HepG2 (cell line): ENCODE measurements around the gene NENF. TPM values are rescaled to one million over a fixed set of nuclear protein-coding genes. Genes with fewer than 3 reads are reported as not detected.
A peak's percentile ranks its signal among the peaks of the same experiment; 100 is the strongest.

ENCODE experiments used
- CCDC6 ChIP-seq: sonication (generic); formaldehyde crosslinking; IDR thresholded peaks from 2 replicates; pipeline ENCODE4 v1.8.1; 2022; ENCODE audit warnings: mild to moderate bottlenecking, missing genetic modification reagents, moderate library complexity
- EEA1 ChIP-seq: sonication (generic); formaldehyde crosslinking; IDR thresholded peaks from 2 replicates; pipeline ENCODE4 v1.5.1; 2020; ENCODE audit warnings: mild to moderate bottlenecking, missing genetic modification reagents, borderline replicate concordance
- HNRNPH1 ChIP-seq: fragments of 200-400 bp; formaldehyde crosslinking; optimal IDR thresholded peaks from 2 replicates; pipeline ENCODE3; 2017; ENCODE audit warnings: mild to moderate bottlenecking, low read depth, low read length
- IRX3 ChIP-seq: sonication (generic); formaldehyde crosslinking; IDR thresholded peaks from 2 replicates; pipeline ENCODE4 v1.8.1; 2023; ENCODE audit warnings: mild to moderate bottlenecking, low read depth, missing genetic modification reagents, borderline replicate concordance
- MTF1 ChIP-seq: sonication (generic); formaldehyde crosslinking; IDR thresholded peaks from 2 replicates; pipeline ENCODE4 v1.5.0; 2020; ENCODE audit warnings: missing genetic modification reagents
- NCOA1 ChIP-seq: sonication (generic); formaldehyde crosslinking; IDR thresholded peaks from 2 replicates; pipeline ENCODE4 v1.9.0; 2021; ENCODE audit warnings: missing genetic modification reagents
- NFATC3 ChIP-seq: sonication (generic); formaldehyde crosslinking; IDR thresholded peaks from 2 replicates; pipeline ENCODE4 v1.5.1; 2020; ENCODE audit warnings: mild to moderate bottlenecking, missing genetic modification reagents
- NPAS2 ChIP-seq: sonication (generic); formaldehyde crosslinking; IDR thresholded peaks from 2 replicates; pipeline ENCODE4 v1.8.0; 2022; ENCODE audit warnings: mild to moderate bottlenecking, missing genetic modification reagents, borderline replicate concordance
- SMAD1 ChIP-seq: sonication (generic); formaldehyde crosslinking; IDR thresholded peaks from 2 replicates; pipeline ENCODE4 v1.4.0; 2020; ENCODE audit warnings: missing genetic modification reagents, low read depth, mild to moderate bottlenecking, borderline replicate concordance
- YY1 ChIP-seq: IDR thresholded peaks from 2 replicates; pipeline ENCODE4 v1.6.1; 2011; ENCODE audit warnings: low read length, low read depth, moderate library complexity, mild to moderate bottlenecking; ENCODE audit not compliant: insufficient read depth, insufficient replicate concordance
- ZFP82 ChIP-seq: sonication (generic); formaldehyde crosslinking; IDR thresholded peaks from 2 replicates; pipeline ENCODE4 v1.5.1; 2020; ENCODE audit warnings: mild to moderate bottlenecking, missing genetic modification reagents, borderline replicate concordance
- ZNF225 ChIP-seq: sonication (generic); formaldehyde crosslinking; IDR thresholded peaks from 2 replicates; pipeline ENCODE4 v1.4.0; 2020; ENCODE audit warnings: mild to moderate bottlenecking, missing genetic modification reagents
- ZNF850 ChIP-seq: sonication (generic); formaldehyde crosslinking; conservative IDR thresholded peaks from 2 replicates; pipeline ENCODE4 v1.9.0; 2021; ENCODE audit warnings: mild to moderate bottlenecking, missing genetic modification reagents
- polyA plus RNA-seq, 8 experiments: library from polyadenylated mRNA; depleted of rRNA in 3 of 8; stranded (reverse) in 7 of 8; unstranded in 1 of 8; fragments of >200 nt; fragmentation: Illumina TruSeq in 4 of 8; extraction: Trizol in 4 of 8; gene quantifications; 2 replicates each; pipeline versions ENCODE4 v1.2.1 to v1.2.3, GENCODE V29; 2011 to 2016; ENCODE audit warnings: low read depth in 4 of 8, missing spikeins in 1 of 8, mixed read lengths in 1 of 8; ENCODE audit not compliant: insufficient read depth in 1 of 8
- total RNA-seq, 5 experiments: library from RNA; depleted of rRNA; stranded (reverse); fragments of >200 nt; fragmentation: Illumina TruSeq; extraction: Trizol; gene quantifications; 2 replicates each; pipeline ENCODE4 v1.2.3, GENCODE V29; 2016; ENCODE audit warnings: low read depth in 1 of 5
- TF ChIP-seq, protein P1 (sequence below): sonication (generic); formaldehyde crosslinking; IDR thresholded peaks from 2 replicates; pipeline ENCODE4 v1.4.0; 2020; ENCODE audit warnings: missing genetic modification reagents
- TF ChIP-seq, protein P2 (sequence below): IDR thresholded peaks from 2 replicates; pipeline ENCODE4 v1.6.1; 2016; ENCODE audit warnings: low read depth, missing genetic modification reagents, missing compliant biosample characterization
- TF ChIP-seq, protein P3 (sequence below): sonication (generic); formaldehyde crosslinking; IDR thresholded peaks from 2 replicates; pipeline ENCODE4 v1.4.0; 2020; ENCODE audit warnings: mild to moderate bottlenecking, missing genetic modification reagents
- TF ChIP-seq, protein P4 (sequence below): sonication (generic); formaldehyde crosslinking; IDR thresholded peaks from 2 replicates; pipeline ENCODE4 v1.4.0; 2020; ENCODE audit warnings: missing genetic modification reagents, borderline replicate concordance
- TF ChIP-seq, protein P5 (sequence below): sonication (generic); formaldehyde crosslinking; IDR thresholded peaks from 2 replicates; pipeline ENCODE4 v1.9.0; 2021; ENCODE audit warnings: missing genetic modification reagents, borderline replicate concordance

NENF gene
- total and polyA plus RNA-seq, 2 of the 13 experiments (the other 11 are each of a cell fraction or from before 2014, with no cell fraction given) = 31.7 to 40.4 TPM

DNA sequence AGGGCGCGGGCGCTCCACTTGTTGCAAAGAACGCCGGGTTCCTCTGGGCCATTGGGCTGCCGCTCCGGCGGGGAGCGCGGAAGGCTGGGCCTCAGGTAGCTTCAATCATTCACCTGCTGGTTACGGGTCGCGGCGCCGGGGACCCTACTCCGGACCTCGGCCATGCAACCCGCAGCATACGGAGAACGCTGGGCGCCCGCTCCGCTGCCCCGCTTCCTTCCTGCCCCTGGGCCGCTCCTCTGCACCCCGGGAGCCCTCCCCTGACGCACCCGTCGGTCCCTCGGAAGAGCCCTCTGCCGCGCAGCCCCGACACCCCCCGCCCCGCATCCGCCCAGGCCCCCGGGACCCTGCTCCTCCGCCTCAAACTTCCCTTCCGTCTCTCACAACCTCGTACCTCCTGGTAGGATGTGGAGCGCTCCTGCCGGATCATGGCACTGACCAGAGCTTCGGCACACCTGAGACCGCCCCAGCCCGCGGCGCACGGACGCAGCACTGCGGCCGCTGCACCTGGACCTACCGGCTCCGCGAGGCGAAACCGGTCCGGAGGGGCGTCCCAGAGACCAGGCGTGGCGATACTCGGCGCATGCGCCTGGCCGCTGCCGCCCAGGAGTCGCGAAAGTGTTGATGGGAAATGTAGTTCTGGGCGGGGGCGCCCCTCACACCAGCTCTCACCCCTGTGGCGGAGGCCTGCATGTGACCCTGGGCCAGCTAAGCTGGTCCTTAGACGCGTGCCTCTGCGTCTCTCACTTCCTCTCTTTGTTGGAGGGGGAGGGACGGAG is 18.2 kb upstream of the NENF start, which contains the start of gene PACC1 (continued):
- TF ChIP-seq MTF1 (CRISPR knock-in tag) (no peak), ZFP82 (no peak), ZNF225 (peak; percentile 24; the same call in 1 of the 2 replicates), CCDC6 (no peak), ZNF850 (CRISPR knock-in tag) (no peak), YY1 (peak; percentile 66), SMAD1 (CRISPR knock-in tag) (no peak), EEA1 (CRISPR knock-in tag) (no peak), NFATC3 (CRISPR knock-in tag) (no peak), HNRNPH1 (no peak), IRX3 (CRISPR knock-in tag) (no peak), NCOA1 (CRISPR knock-in tag) (no peak), NPAS2 (CRISPR knock-in tag) (no peak)
- TF ChIP-seq, protein P1, sequence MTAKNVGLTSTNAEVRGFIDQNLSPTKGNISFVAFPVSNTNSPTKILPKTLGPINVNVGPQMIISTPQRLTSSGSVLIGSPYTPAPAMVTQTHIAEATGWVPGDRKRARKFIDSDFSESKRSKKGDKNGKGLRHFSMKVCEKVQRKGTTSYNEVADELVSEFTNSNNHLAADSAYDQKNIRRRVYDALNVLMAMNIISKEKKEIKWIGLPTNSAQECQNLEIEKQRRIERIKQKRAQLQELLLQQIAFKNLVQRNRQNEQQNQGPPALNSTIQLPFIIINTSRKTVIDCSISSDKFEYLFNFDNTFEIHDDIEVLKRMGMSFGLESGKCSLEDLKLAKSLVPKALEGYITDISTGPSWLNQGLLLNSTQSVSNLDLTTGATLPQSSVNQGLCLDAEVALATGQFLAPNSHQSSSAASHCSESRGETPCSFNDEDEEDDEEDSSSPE = peak; percentile 67
- TF ChIP-seq, protein P2, sequence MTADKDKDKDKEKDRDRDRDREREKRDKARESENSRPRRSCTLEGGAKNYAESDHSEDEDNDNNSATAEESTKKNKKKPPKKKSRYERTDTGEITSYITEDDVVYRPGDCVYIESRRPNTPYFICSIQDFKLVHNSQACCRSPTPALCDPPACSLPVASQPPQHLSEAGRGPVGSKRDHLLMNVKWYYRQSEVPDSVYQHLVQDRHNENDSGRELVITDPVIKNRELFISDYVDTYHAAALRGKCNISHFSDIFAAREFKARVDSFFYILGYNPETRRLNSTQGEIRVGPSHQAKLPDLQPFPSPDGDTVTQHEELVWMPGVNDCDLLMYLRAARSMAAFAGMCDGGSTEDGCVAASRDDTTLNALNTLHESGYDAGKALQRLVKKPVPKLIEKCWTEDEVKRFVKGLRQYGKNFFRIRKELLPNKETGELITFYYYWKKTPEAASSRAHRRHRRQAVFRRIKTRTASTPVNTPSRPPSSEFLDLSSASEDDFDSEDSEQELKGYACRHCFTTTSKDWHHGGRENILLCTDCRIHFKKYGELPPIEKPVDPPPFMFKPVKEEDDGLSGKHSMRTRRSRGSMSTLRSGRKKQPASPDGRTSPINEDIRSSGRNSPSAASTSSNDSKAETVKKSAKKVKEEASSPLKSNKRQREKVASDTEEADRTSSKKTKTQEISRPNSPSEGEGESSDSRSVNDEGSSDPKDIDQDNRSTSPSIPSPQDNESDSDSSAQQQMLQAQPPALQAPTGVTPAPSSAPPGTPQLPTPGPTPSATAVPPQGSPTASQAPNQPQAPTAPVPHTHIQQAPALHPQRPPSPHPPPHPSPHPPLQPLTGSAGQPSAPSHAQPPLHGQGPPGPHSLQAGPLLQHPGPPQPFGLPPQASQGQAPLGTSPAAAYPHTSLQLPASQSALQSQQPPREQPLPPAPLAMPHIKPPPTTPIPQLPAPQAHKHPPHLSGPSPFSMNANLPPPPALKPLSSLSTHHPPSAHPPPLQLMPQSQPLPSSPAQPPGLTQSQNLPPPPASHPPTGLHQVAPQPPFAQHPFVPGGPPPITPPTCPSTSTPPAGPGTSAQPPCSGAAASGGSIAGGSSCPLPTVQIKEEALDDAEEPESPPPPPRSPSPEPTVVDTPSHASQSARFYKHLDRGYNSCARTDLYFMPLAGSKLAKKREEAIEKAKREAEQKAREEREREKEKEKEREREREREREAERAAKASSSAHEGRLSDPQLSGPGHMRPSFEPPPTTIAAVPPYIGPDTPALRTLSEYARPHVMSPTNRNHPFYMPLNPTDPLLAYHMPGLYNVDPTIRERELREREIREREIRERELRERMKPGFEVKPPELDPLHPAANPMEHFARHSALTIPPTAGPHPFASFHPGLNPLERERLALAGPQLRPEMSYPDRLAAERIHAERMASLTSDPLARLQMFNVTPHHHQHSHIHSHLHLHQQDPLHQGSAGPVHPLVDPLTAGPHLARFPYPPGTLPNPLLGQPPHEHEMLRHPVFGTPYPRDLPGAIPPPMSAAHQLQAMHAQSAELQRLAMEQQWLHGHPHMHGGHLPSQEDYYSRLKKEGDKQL (CRISPR knock-in tag) = 0 out of 2 replicates have a peak, but pooled peaks have one; percentile 8
- TF ChIP-seq, protein P3, sequence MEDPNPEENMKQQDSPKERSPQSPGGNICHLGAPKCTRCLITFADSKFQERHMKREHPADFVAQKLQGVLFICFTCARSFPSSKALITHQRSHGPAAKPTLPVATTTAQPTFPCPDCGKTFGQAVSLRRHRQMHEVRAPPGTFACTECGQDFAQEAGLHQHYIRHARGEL (CRISPR knock-in tag) = no peak
- TF ChIP-seq, protein P4, sequence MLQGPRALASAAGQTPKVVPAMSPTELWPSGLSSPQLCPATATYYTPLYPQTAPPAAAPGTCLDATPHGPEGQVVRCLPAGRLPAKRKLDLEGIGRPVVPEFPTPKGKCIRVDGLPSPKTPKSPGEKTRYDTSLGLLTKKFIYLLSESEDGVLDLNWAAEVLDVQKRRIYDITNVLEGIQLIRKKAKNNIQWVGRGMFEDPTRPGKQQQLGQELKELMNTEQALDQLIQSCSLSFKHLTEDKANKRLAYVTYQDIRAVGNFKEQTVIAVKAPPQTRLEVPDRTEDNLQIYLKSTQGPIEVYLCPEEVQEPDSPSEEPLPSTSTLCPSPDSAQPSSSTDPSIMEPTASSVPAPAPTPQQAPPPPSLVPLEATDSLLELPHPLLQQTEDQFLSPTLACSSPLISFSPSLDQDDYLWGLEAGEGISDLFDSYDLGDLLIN (CRISPR knock-in tag) = no peak
- TF ChIP-seq, protein P5, sequence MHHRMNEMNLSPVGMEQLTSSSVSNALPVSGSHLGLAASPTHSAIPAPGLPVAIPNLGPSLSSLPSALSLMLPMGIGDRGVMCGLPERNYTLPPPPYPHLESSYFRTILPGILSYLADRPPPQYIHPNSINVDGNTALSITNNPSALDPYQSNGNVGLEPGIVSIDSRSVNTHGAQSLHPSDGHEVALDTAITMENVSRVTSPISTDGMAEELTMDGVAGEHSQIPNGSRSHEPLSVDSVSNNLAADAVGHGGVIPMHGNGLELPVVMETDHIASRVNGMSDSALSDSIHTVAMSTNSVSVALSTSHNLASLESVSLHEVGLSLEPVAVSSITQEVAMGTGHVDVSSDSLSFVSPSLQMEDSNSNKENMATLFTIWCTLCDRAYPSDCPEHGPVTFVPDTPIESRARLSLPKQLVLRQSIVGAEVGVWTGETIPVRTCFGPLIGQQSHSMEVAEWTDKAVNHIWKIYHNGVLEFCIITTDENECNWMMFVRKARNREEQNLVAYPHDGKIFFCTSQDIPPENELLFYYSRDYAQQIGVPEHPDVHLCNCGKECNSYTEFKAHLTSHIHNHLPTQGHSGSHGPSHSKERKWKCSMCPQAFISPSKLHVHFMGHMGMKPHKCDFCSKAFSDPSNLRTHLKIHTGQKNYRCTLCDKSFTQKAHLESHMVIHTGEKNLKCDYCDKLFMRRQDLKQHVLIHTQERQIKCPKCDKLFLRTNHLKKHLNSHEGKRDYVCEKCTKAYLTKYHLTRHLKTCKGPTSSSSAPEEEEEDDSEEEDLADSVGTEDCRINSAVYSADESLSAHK (CRISPR knock-in tag) = no peak
